ENCODE data around the gene IDH1. TPM values are rescaled to one million over a fixed set of nuclear protein-coding genes. Genes with fewer than 3 reads are reported as not detected.

The IDH1 gene
- total and polyA plus RNA-seq, 2 of the 13 experiments (the other 11 are each of a cell fraction or from before 2014, with no cell fraction given) = 312 to 1,077 TPM

GRCh38 chr2:208265801-208266552, 11.1 kb upstream of the IDH1 start, which contains the start of gene PIKFYVE (continued):
- TF ChIP-seq ZBTB46 (CRISPR knock-in tag; IDR thresholded peaks at IDR 0.05; ENCODE audit: borderline replicate concordance) = no peak
- peak; percentile 92; the same call in 1 of the 2 replicates for TF ChIP-seq ZNF318 (CRISPR knock-in tag; IDR thresholded peaks at IDR 0.05)
- TF ChIP-seq SPEN (CRISPR knock-in tag; IDR thresholded peaks at IDR 0.05; ENCODE audit: low read depth) = peak; percentile 96
- no peak for TF ChIP-seq PBX2 (CRISPR knock-in tag; IDR thresholded peaks at IDR 0.05)
- no peak for TF ChIP-seq CBX2 (IDR thresholded peaks at IDR 0.05; ENCODE audit: low read depth, low read length)
- TF ChIP-seq CBX2 (CRISPR knock-in tag; IDR thresholded peaks at IDR 0.05; ENCODE audit: low read depth) = no peak; the same call in 1 of the 2 replicates
- TF ChIP-seq KAT2B (IDR thresholded peaks at IDR 0.05; ENCODE audit: borderline replicate concordance, low read depth, low read length) = no peak
- no peak for TF ChIP-seq TCF7 (IDR thresholded peaks at IDR 0.05; ENCODE audit: low read depth)
- TF ChIP-seq IRF9 (CRISPR knock-in tag; IDR thresholded peaks at IDR 0.05; ENCODE audit: borderline replicate concordance) = peak; percentile 91
- peak; percentile 38; the same call in 1 of the 2 replicates for TF ChIP-seq BATF2 (CRISPR knock-in tag; IDR thresholded peaks at IDR 0.05)
- no peak for TF ChIP-seq SNAPC2 (CRISPR knock-in tag; IDR thresholded peaks at IDR 0.05)
- no peak for TF ChIP-seq ZNF572 (CRISPR knock-in tag; IDR thresholded peaks at IDR 0.05)
- peak; percentile 77 for TF ChIP-seq BCL6 (CRISPR knock-in tag; IDR thresholded peaks at IDR 0.05)
